Activated T-cell treated with anti-CD3 and anti-CD28 coated beads for 4 hours (primary cell): ENCODE data around the gene FRYL.
"Not testable (repeated sequence)": the region's sequence is repeated elsewhere in the genome, so short reads cannot be mapped to it uniquely, and the experiment has no call there.

Experiments
- DNase-seq: peaks from one replicate; pipeline ENCODE4 v3.0.0-alpha.2; 2020

Gene FRYL

GRCh38 chr4:48745223-48745622 lies 34.9 kb downstream of the FRYL start:
- DNase-seq, result not testable (repeated sequence)

- DNase-seq, result no peak
Measured at GRCh38 chr4:48742412-48742811, 37.7 kb downstream of the FRYL start.

- no peak for DNase-seq
Measured at GRCh38 chr4:48739560-48740019, 40.5 kb downstream of the FRYL start.

GRCh38 chr4:48738856-48739255 lies 41.2 kb downstream of the FRYL start:
- DNase-seq, result no peak

GRCh38 chr4:48728906-48729496 lies 51.1 kb downstream of the FRYL start:
- peak; percentile 28 for DNase-seq

- DNase-seq, result no peak
Measured at GRCh38 chr4:48727666-48728459, 52.2 kb downstream of the FRYL start.

- no peak for DNase-seq
Measured at GRCh38 chr4:48725414-48725813, 54.7 kb downstream of the FRYL start.

- no peak for DNase-seq
Measured at GRCh38 chr4:48722509-48723446, 57.3 kb downstream of the FRYL start.

- DNase-seq, result no peak
Measured at GRCh38 chr4:48720459-48720858, 59.6 kb downstream of the FRYL start.

- DNase-seq, result no peak
Measured at GRCh38 chr4:48718818-48719465, 61.1 kb downstream of the FRYL start.

GRCh38 chr4:48716285-48716684 lies 63.8 kb downstream of the FRYL start:
- not testable (repeated sequence) for DNase-seq

GRCh38 chr4:48710446-48711209 lies 69.5 kb downstream of the FRYL start:
- no peak for DNase-seq

- DNase-seq, result no peak
Measured at GRCh38 chr4:48709901-48710300, 70.2 kb downstream of the FRYL start.

- DNase-seq, result no peak
Measured at GRCh38 chr4:48708610-48709009, 71.5 kb downstream of the FRYL start.

- DNase-seq, result no peak
Measured at GRCh38 chr4:48706736-48707135, 73.3 kb downstream of the FRYL start.

GRCh38 chr4:48705609-48706008 lies 74.5 kb downstream of the FRYL start:
- no peak for DNase-seq

GRCh38 chr4:48704091-48704802 lies 75.8 kb downstream of the FRYL start:
- DNase-seq, result no peak

GRCh38 chr4:48699475-48699874 lies 80.6 kb downstream of the FRYL start:
- no peak for DNase-seq

GRCh38 chr4:48698029-48698971 lies 81.8 kb downstream of the FRYL start:
- DNase-seq, result no peak

- DNase-seq, result not testable (repeated sequence)
Measured at GRCh38 chr4:48697516-48697915, 82.6 kb downstream of the FRYL start.
